Measurements from ENCODE around the gene MLC1.

Gene MLC1

GRCh38 chr22:50022171-50022819 is 62.9 kb downstream of the MLC1 start:
- CTCF ChIA-PET: no interaction called here
- H3K4me3 ChIP-seq (ENCODE audit: low read depth, low read length): no peak overlapping the region
- DNase-seq (ENCODE audit: low read depth, low spot score): no peak
- no peak for TF ChIP-seq CTCF (IDR thresholded peaks at IDR 0.05; ENCODE audit: insufficient read depth, low read length, missing control alignments)
- POLR2A ChIA-PET: no interaction called here

GRCh38 chr22:50020606-50021005 is 64.6 kb downstream of the MLC1 start:
- no peak overlapping the region for H3K4me3 ChIP-seq (ENCODE audit: low read depth, low read length)
- no peak for TF ChIP-seq CTCF (IDR thresholded peaks at IDR 0.05; ENCODE audit: insufficient read depth, low read length, missing control alignments)
- POLR2A ChIA-PET: no interaction called here
- DNase-seq (ENCODE audit: low read depth, low spot score): no peak
- CTCF ChIA-PET: no interaction called here

GRCh38 chr22:50019316-50019715 is 65.9 kb downstream of the MLC1 start:
- DNase-seq (ENCODE audit: low read depth, low spot score): no peak
- ChIA-PET CTCF (interaction anchor here (1.0 to 3.1 kb wide), 3 partner anchors 11 to 89 kb away, joined by 3 to 16 read pairs (median 4); no protein-coding TSS in a partner anchor), POLR2A (interaction anchor here (0.6 kb wide), 1 partner anchor 9 kb away, joined by 3 read pairs; no protein-coding TSS in a partner anchor)
- no peak overlapping the region for H3K4me3 ChIP-seq (ENCODE audit: low read depth, low read length)
- no peak for TF ChIP-seq CTCF (IDR thresholded peaks at IDR 0.05; ENCODE audit: insufficient read depth, low read length, missing control alignments)

- ChIA-PET CTCF (interaction anchor here (1.0 to 3.1 kb wide), 3 partner anchors 12 to 88 kb away, joined by 3 to 16 read pairs (median 3); no protein-coding TSS in a partner anchor), POLR2A (no interaction called here)
- no peak for DNase-seq (ENCODE audit: low read depth, low spot score)
- no peak for TF ChIP-seq CTCF (IDR thresholded peaks at IDR 0.05; ENCODE audit: insufficient read depth, low read length, missing control alignments)
- H3K4me3 ChIP-seq (ENCODE audit: low read depth, low read length): no peak overlapping the region
Observed at GRCh38 chr22:50018608-50019285, 66.5 kb downstream of the MLC1 start.

- POLR2A ChIA-PET: no interaction called here
- CTCF ChIA-PET: interaction anchor here (1.0 to 3.1 kb wide), 2 partner anchors 13 to 87 kb away, joined by 3 to 16 read pairs; no protein-coding TSS in a partner anchor
- no peak for DNase-seq (ENCODE audit: low read depth, low spot score)
- no peak for TF ChIP-seq CTCF (IDR thresholded peaks at IDR 0.05; ENCODE audit: insufficient read depth, low read length, missing control alignments)
- no peak overlapping the region for H3K4me3 ChIP-seq (ENCODE audit: low read depth, low read length)
Observed at GRCh38 chr22:50017701-50018224, 67.5 kb downstream of the MLC1 start.
